ENCODE measurements around the gene FAN1. TPM values are rescaled to one million over a fixed set of nuclear protein-coding genes. Genes with fewer than 3 reads are reported as not detected.
A peak's percentile ranks its signal among the peaks of the same experiment; 100 is the strongest.

Gene FAN1
- 10 to 100 TPM; 10.2 to 22.0 (median 14.8) TPM for total RNA-seq

GRCh38 chr15:30903497-30904187 is at the start of gene FAN1:
Gene FAN1 (plus strand): TSS chr15:30903915. CDS start chr15:30904664, 749 bp downstream.
- DNase-seq = peak; percentile 90 to 95
- H3K27ac ChIP-seq = peak within 1 kb of the TSS; percentile 45 to 78 (median 52)
- 0 to 1% methylated on average over 33 to 42 of the region's 65 CpGs for WGBS, 2 donors
- peak in 1 of 6 experiments; percentile 45 for TF ChIP-seq CTCF (IDR thresholded peaks at IDR 0.05)
- no peak for TF ChIP-seq EP300 (IDR thresholded peaks at IDR 0.05)
- peak in 2 of 4 donors; percentile 31 to 68 for TF ChIP-seq POLR2A (IDR thresholded peaks at IDR 0.05)
- TF ChIP-seq POLR2AphosphoS5 (IDR thresholded peaks at IDR 0.05) = peak; percentile 57 to 90
- peak; percentile 97 to 99 for ATAC-seq (ENCODE audit: low FRiP score in 2 of 2)
- H3K4me1 ChIP-seq = peaks cover 4 to 18% (median 8%) of the 10 kb centered on the region in 4 donors
- H3K36me3 ChIP-seq = peaks cover 0 to 6% (median 0%) of the 10 kb centered on the region in 4 donors
- H3K27me3 ChIP-seq = no peaks in the 10 kb centered on the region
- no peaks in the 10 kb centered on the region for H3K9me3 ChIP-seq
- H3K4me3 ChIP-seq = peak within 1 kb of the TSS; percentile 74 to 91 (median 82)

- no peak overlapping the region for H3K27ac ChIP-seq
- no peaks in the 10 kb centered on the region for H3K27me3 ChIP-seq
- no peak for ATAC-seq (ENCODE audit: low FRiP score in 2 of 2)
- WGBS, 2 donors = 16 to 23% methylated on average over 7 of the region's 7 CpGs
- TF ChIP-seq POLR2AphosphoS5 (IDR thresholded peaks at IDR 0.05) = no peak
- TF ChIP-seq POLR2A (IDR thresholded peaks at IDR 0.05) = no peak
- TF ChIP-seq EP300 (IDR thresholded peaks at IDR 0.05) = no peak
- peak in 5 of 6 experiments; percentile 28 to 50 (median 41) for TF ChIP-seq CTCF (IDR thresholded peaks at IDR 0.05)
- H3K36me3 ChIP-seq = no peaks in the 10 kb centered on the region
- no peaks in the 10 kb centered on the region for H3K4me1 ChIP-seq
- H3K4me3 ChIP-seq = no peak overlapping the region
- DNase-seq = no peak
- H3K9me3 ChIP-seq = peaks cover 0 to 2% (median 0%) of the 10 kb centered on the region in 4 donors
Measured at GRCh38 chr15:30859091-30859874, 44.4 kb upstream of the FAN1 start.

DNA sequence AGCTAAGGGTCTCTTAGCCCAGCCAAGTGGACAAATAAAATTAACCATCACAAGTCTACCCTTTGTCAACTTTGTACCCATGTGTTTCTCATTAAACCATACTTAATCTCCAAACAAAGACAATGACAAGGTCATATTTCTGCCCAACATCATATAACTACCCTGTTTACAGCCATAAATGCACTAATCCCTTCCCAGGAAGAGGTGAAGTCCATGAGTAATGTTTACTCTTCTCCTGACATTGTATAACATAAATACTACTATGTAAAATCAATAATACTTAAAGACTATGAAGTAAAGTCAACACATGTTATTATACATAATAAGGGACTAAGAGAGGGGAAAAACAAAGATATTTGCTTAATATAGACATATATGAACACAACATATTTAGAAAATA is 38.5 kb upstream of the FAN1 start:
- ATAC-seq (ENCODE audit: low FRiP score in 2 of 2) (no peak), DNase-seq (no peak)
- no peaks in the 10 kb centered on the region for H3K4me1 ChIP-seq
- H3K4me3 ChIP-seq = no peak overlapping the region
- H3K27ac ChIP-seq = no peak overlapping the region
- H3K36me3 ChIP-seq = no peaks in the 10 kb centered on the region
- no peaks in the 10 kb centered on the region for H3K27me3 ChIP-seq
- TF ChIP-seq CTCF (IDR thresholded peaks at IDR 0.05) (no peak), EP300 (IDR thresholded peaks at IDR 0.05) (no peak), POLR2AphosphoS5 (IDR thresholded peaks at IDR 0.05) (no peak), POLR2A (IDR thresholded peaks at IDR 0.05) (no peak)
- H3K9me3 ChIP-seq = no peaks in the 10 kb centered on the region

GRCh38 chr15:30870681-30871080 is 33.0 kb upstream of the FAN1 start:
- Histone ChIP-seq H3K27me3 (no peaks in the 10 kb centered on the region), H3K4me1 (no peaks in the 10 kb centered on the region), H3K36me3 (no peaks in the 10 kb centered on the region), H3K9me3 (no peaks in the 10 kb centered on the region), H3K4me3 (no peak overlapping the region), H3K27ac (no peak overlapping the region)
- DNase-seq = no peak
- no peak for ATAC-seq (ENCODE audit: low FRiP score in 2 of 2)
- WGBS, 2 donors = 73 to 86% methylated on average over 1 of the region's 1 CpG
- no peak for TF ChIP-seq CTCF (IDR thresholded peaks at IDR 0.05)
- no peak for TF ChIP-seq POLR2A (IDR thresholded peaks at IDR 0.05)

Measured in upper lobe of left lung (tissue), 6 donors.